HepG2 (cell line): ENCODE data around the gene PLCB4. TPM values are rescaled to one million over a fixed set of nuclear protein-coding genes. Genes with fewer than 3 reads are reported as not detected.

ENCODE experiments used
- CBX5 ChIP-seq: sonication (generic); formaldehyde crosslinking; IDR thresholded peaks from 2 replicates; pipeline ENCODE4 v1.4.0; 2020; ENCODE audit warnings: missing genetic modification reagents, borderline replicate concordance
- ZBTB40 ChIP-seq, 2 experiments: fragments of 450-650 bp in 1 of 2; sonication (generic) in 1 of 2; formaldehyde crosslinking in 1 of 2; IDR thresholded peaks; 2 replicates each; pipeline versions ENCODE4 v1.6.1 to v1.8.0; 2016 to 2022; ENCODE audit warnings: antibody characterized with exemption in 1 of 2, mild to moderate bottlenecking in 1 of 2, missing genetic modification reagents in 1 of 2
- polyA plus RNA-seq, 8 experiments: library from polyadenylated mRNA; depleted of rRNA in 3 of 8; stranded (reverse) in 7 of 8; unstranded in 1 of 8; fragments of >200 nt; fragmentation: Illumina TruSeq in 4 of 8; extraction: Trizol in 4 of 8; gene quantifications; 2 replicates each; pipeline versions ENCODE4 v1.2.1 to v1.2.3, GENCODE V29; 2011 to 2016; ENCODE audit warnings: low read depth in 4 of 8, missing spikeins in 1 of 8, mixed read lengths in 1 of 8; ENCODE audit not compliant: insufficient read depth in 1 of 8
- total RNA-seq, 5 experiments: library from RNA; depleted of rRNA; stranded (reverse); fragments of >200 nt; fragmentation: Illumina TruSeq; extraction: Trizol; gene quantifications; 2 replicates each; pipeline ENCODE4 v1.2.3, GENCODE V29; 2016; ENCODE audit warnings: low read depth in 1 of 5
- TF ChIP-seq, protein P1 (sequence below): sonication (generic); formaldehyde crosslinking; IDR thresholded peaks from 2 replicates; pipeline ENCODE4 v1.8.0; 2022; ENCODE audit warnings: mild to moderate bottlenecking, missing genetic modification reagents

The PLCB4 gene
- total and polyA plus RNA-seq, 2 of the 13 experiments (the other 11 are each of a cell fraction or from before 2014, with no cell fraction given): 0.01 TPM; not detected in 1

GRCh38 chr20:9207253-9207652 lies 138.4 kb downstream of the PLCB4 start (continued):
- TF ChIP-seq ZBTB40 (IDR thresholded peaks at IDR 0.05): no peak
- no peak for TF ChIP-seq ZBTB40 (CRISPR knock-in tag; IDR thresholded peaks at IDR 0.05)
- TF ChIP-seq, protein P1, sequence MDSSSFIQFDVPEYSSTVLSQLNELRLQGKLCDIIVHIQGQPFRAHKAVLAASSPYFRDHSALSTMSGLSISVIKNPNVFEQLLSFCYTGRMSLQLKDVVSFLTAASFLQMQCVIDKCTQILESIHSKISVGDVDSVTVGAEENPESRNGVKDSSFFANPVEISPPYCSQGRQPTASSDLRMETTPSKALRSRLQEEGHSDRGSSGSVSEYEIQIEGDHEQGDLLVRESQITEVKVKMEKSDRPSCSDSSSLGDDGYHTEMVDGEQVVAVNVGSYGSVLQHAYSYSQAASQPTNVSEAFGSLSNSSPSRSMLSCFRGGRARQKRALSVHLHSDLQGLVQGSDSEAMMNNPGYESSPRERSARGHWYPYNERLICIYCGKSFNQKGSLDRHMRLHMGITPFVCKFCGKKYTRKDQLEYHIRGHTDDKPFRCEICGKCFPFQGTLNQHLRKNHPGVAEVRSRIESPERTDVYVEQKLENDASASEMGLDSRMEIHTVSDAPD: no peak
- TF ChIP-seq CBX5: no peak
